DND-41 (cell line): ENCODE measurements around the gene GRID2.

ENCODE experiments used
- ATAC-seq: fragments of 200-7000 bp; cut with Tn5 transposase; 3 replicates; pipeline ENCODE4 v1.9.1; 2021; ENCODE audit warnings: low read depth; ENCODE audit not compliant: insufficient read depth
- DNase-seq: peaks from one replicate; pipeline ENCODE4 v3.0.0-alpha.2; 2020
- H2AFZ ChIP-seq: 2 replicates; pipeline ENCODE4 v1.6.0; 2012; ENCODE audit warnings: low read depth, low read length
- H3K27ac ChIP-seq: 2 replicates; pipeline ENCODE4 v1.5.1; 2012; ENCODE audit warnings: low read length, inconsistent platforms
- H3K27me3 ChIP-seq: fragments of 200-600 bp; sonication (generic); 2 replicates; pipeline ENCODE4 v1.6.0; 2012; ENCODE audit warnings: low read length, mild to moderate bottlenecking, inconsistent platforms; ENCODE audit not compliant: insufficient read depth, poor library complexity
- H3K36me3 ChIP-seq: 2 replicates; pipeline ENCODE4 v1.5.1; 2012; ENCODE audit warnings: low read length, inconsistent platforms; ENCODE audit not compliant: insufficient read depth
- H3K4me1 ChIP-seq: 2 replicates; pipeline ENCODE4 v1.5.1; 2012; ENCODE audit warnings: mild to moderate bottlenecking, low read length; ENCODE audit not compliant: insufficient read depth
- H3K4me2 ChIP-seq: 2 replicates; pipeline ENCODE4 v1.6.0; 2012; ENCODE audit warnings: mild to moderate bottlenecking, moderate library complexity, low read length, inconsistent platforms; ENCODE audit not compliant: insufficient read depth
- H3K4me3 ChIP-seq, 2 experiments: fragments of 200-600 bp in 1 of 2; shearing (Covaris generic) in 1 of 2; 2 replicates each; pipeline ENCODE4 v1.5.1; 2012 to 2016; ENCODE audit warnings: inconsistent platforms in 2 of 2, low read length in 2 of 2, mild to moderate bottlenecking in 2 of 2, low read depth in 1 of 2, moderate library complexity in 1 of 2
- H3K79me2 ChIP-seq: 2 replicates; pipeline ENCODE4 v1.6.0; 2012; ENCODE audit warnings: low read length, inconsistent platforms; ENCODE audit not compliant: insufficient read depth
- H3K9ac ChIP-seq: 2 replicates; pipeline ENCODE4 v1.6.0; 2012; ENCODE audit warnings: low read depth, mild to moderate bottlenecking, inconsistent platforms, low read length, moderate library complexity
- H3K9me3 ChIP-seq: 2 replicates; pipeline ENCODE4 v1.5.1; 2012; ENCODE audit warnings: low read length, moderate library complexity, mild to moderate bottlenecking, inconsistent platforms; ENCODE audit not compliant: insufficient read depth, severe bottlenecking
- H4K20me1 ChIP-seq: 2 replicates; pipeline ENCODE4 v1.6.0; 2012; ENCODE audit warnings: low read length; ENCODE audit not compliant: insufficient read depth
- EZH2 ChIP-seq: IDR thresholded peaks from 3 replicates; pipeline ENCODE4 v1.6.1; 2012; ENCODE audit warnings: borderline replicate concordance, low read depth, mild to moderate bottlenecking, moderate library complexity, low read length, inconsistent platforms; ENCODE audit not compliant: severe bottlenecking
- TF ChIP-seq, protein P1 (sequence below): IDR thresholded peaks from 2 replicates; pipeline ENCODE4 v1.5.1; 2012; ENCODE audit warnings: borderline replicate concordance, low read length, moderate library complexity, mild to moderate bottlenecking; ENCODE audit not compliant: poor library complexity, severe bottlenecking; ENCODE audit errors: extremely low read depth

The GRID2 gene

GRCh38 chr4:92952897-92953296 lies 649.1 kb downstream of the GRID2 start:
- no peak for DNase-seq
- H3K9me3 ChIP-seq, result no peaks in the 10 kb centered on the region
- ATAC-seq, result no peak
- H3K27me3 ChIP-seq, result no peaks in the 10 kb centered on the region
- no peaks in the 10 kb centered on the region for H4K20me1 ChIP-seq
- H3K36me3 ChIP-seq, result no peaks in the 10 kb centered on the region
- H2AFZ ChIP-seq, result no peak overlapping the region
- H3K4me2 ChIP-seq, result no peak overlapping the region
- H3K79me2 ChIP-seq, result no peaks in the 10 kb centered on the region
- no peaks in the 10 kb centered on the region for H3K4me1 ChIP-seq
- no peak for TF ChIP-seq EZH2
- TF ChIP-seq, protein P1, sequence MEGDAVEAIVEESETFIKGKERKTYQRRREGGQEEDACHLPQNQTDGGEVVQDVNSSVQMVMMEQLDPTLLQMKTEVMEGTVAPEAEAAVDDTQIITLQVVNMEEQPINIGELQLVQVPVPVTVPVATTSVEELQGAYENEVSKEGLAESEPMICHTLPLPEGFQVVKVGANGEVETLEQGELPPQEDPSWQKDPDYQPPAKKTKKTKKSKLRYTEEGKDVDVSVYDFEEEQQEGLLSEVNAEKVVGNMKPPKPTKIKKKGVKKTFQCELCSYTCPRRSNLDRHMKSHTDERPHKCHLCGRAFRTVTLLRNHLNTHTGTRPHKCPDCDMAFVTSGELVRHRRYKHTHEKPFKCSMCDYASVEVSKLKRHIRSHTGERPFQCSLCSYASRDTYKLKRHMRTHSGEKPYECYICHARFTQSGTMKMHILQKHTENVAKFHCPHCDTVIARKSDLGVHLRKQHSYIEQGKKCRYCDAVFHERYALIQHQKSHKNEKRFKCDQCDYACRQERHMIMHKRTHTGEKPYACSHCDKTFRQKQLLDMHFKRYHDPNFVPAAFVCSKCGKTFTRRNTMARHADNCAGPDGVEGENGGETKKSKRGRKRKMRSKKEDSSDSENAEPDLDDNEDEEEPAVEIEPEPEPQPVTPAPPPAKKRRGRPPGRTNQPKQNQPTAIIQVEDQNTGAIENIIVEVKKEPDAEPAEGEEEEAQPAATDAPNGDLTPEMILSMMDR, result no peak
- no peak overlapping the region for H3K9ac ChIP-seq
- no peak overlapping the region for H3K4me3 ChIP-seq
- no peak overlapping the region for H3K27ac ChIP-seq

- ATAC-seq (no peak), DNase-seq (no peak)
- Histone ChIP-seq H3K9me3 (no peaks in the 10 kb centered on the region), H3K4me1 (no peaks in the 10 kb centered on the region), H3K27ac (no peak overlapping the region), H3K36me3 (no peaks in the 10 kb centered on the region), H3K79me2 (no peaks in the 10 kb centered on the region), H3K27me3 (no peaks in the 10 kb centered on the region), H2AFZ (no peak overlapping the region), H3K4me3 (no peak overlapping the region), H3K4me2 (no peak overlapping the region), H4K20me1 (no peaks in the 10 kb centered on the region), H3K9ac (no peak overlapping the region)
- TF ChIP-seq, protein P1, result no peak
- no peak for TF ChIP-seq EZH2
These were observed 649.7 kb downstream of the GRID2 start for GRCh38 chr4:92953462-92953861.

GRCh38 chr4:92961881-92962280 lies 658.1 kb downstream of the GRID2 start:
- Histone ChIP-seq H3K27ac (no peak overlapping the region), H3K9ac (no peak overlapping the region), H3K36me3 (no peaks in the 10 kb centered on the region), H3K79me2 (no peaks in the 10 kb centered on the region), H3K4me1 (no peaks in the 10 kb centered on the region), H4K20me1 (no peaks in the 10 kb centered on the region), H3K4me2 (no peak overlapping the region), H3K4me3 (no peak overlapping the region), H2AFZ (no peak overlapping the region), H3K27me3 (no peaks in the 10 kb centered on the region), H3K9me3 (no peaks in the 10 kb centered on the region)
- TF ChIP-seq, protein P1, result no peak
- TF ChIP-seq EZH2, result no peak
- ATAC-seq (no peak), DNase-seq (no peak)

GRCh38 chr4:92962831-92963230 lies 659.1 kb downstream of the GRID2 start:
- TF ChIP-seq EZH2, result no peak
- TF ChIP-seq, protein P1, result no peak
- Histone ChIP-seq H3K4me3 (no peak overlapping the region), H4K20me1 (no peaks in the 10 kb centered on the region)

More at GRCh38 chr4:92962831-92963230, 659.1 kb downstream of the GRID2 start:
- ATAC-seq (no peak), DNase-seq (no peak)
- H3K79me2 ChIP-seq, result no peaks in the 10 kb centered on the region
- no peak overlapping the region for H2AFZ ChIP-seq
- no peaks in the 10 kb centered on the region for H3K9me3 ChIP-seq
- no peaks in the 10 kb centered on the region for H3K4me1 ChIP-seq
- H3K27ac ChIP-seq, result no peak overlapping the region
- H3K27me3 ChIP-seq, result no peaks in the 10 kb centered on the region
- no peaks in the 10 kb centered on the region for H3K36me3 ChIP-seq
- no peak overlapping the region for H3K9ac ChIP-seq
- H3K4me2 ChIP-seq, result no peak overlapping the region
